A673 (cell line): ENCODE data around the gene B9D2.

ENCODE experiments used
- EZH2 ChIP-seq: fragments of 200-600 bp; sonication (generic); IDR thresholded peaks from 2 replicates; pipeline ENCODE4 v1.6.1; 2017; ENCODE audit warnings: borderline replicate concordance, low read depth, mild to moderate bottlenecking, mixed read lengths, antibody characterized with exemption, low read length; ENCODE audit not compliant: poor library complexity, severe bottlenecking
- TF ChIP-seq, protein P1 (sequence below): fragments of 300-800, 200-600 bp; sonication (generic); conservative IDR thresholded peaks from 2 replicates; pipeline ENCODE4 v1.5.1; 2017; ENCODE audit warnings: low read depth, mild to moderate bottlenecking, antibody characterized with exemption, low read length, moderate library complexity, mixed read lengths

DNA sequence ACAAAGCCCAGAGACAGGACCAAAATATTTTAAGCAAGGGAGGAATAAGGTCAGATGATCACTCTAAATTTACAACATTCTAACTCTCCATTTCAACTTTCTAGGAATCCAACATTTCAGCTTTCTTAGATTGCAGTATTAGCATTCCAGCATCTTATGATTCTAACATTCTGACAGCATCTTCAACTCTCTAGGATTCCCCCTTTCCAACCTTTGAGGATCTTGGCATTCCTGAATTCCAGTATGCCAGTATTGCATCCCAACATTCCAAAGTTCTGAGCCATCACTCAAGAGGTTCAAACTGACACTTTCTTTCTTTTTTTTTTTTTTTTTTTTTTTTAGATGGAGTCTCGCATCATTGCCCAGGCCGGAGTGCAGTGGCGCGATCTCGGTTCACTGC, 24.0 kb downstream of the B9D2 start:
- TF ChIP-seq, protein P1, sequence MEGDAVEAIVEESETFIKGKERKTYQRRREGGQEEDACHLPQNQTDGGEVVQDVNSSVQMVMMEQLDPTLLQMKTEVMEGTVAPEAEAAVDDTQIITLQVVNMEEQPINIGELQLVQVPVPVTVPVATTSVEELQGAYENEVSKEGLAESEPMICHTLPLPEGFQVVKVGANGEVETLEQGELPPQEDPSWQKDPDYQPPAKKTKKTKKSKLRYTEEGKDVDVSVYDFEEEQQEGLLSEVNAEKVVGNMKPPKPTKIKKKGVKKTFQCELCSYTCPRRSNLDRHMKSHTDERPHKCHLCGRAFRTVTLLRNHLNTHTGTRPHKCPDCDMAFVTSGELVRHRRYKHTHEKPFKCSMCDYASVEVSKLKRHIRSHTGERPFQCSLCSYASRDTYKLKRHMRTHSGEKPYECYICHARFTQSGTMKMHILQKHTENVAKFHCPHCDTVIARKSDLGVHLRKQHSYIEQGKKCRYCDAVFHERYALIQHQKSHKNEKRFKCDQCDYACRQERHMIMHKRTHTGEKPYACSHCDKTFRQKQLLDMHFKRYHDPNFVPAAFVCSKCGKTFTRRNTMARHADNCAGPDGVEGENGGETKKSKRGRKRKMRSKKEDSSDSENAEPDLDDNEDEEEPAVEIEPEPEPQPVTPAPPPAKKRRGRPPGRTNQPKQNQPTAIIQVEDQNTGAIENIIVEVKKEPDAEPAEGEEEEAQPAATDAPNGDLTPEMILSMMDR, result no peak
- TF ChIP-seq EZH2, result no peak
